ENCODE results near the gene GPR32.

GRCh38 chr19:50743537-50743936 lies 26.7 kb upstream of the GPR32 start:
- TF ChIP-seq CTCF (conservative IDR thresholded peaks at IDR 0.05 in 1 of 2, IDR thresholded peaks at IDR 0.05 in 1 of 2; ENCODE audit: extremely low read depth in 1 of 2, insufficient read depth in 1 of 2, low read depth in 1 of 2, low read length in 2 of 2) (no peak), EZH2 (IDR thresholded peaks at IDR 0.05; ENCODE audit: borderline replicate concordance, low read length) (no peak)
